Measurements from ENCODE around the gene TP53I3. TPM values are rescaled to one million over a fixed set of nuclear protein-coding genes. Genes with fewer than 3 reads are reported as not detected.

TP53I3 gene
- total RNA-seq = 48.6 to 56.7 TPM (median 51.7 TPM) in 3 replicates
- long read RNA-seq, transcript TP53I3-202 (6 exons, 1,635 nt) = major isoform, 25 of 138 reads
- long read RNA-seq, transcript TP53I3-201 (5 exons, 1,998 nt) = minor isoform, 22 of 138 reads
- long read RNA-seq, partial matches to known transcripts = 5 of 138 reads
- long read RNA-seq, other reads (novel, unspliced or antisense) = 82 of 138 reads

- H3K4me3 Mint-ChIP-seq (ENCODE audit: unreplicated experiment) = peak within 1 kb of the TSS; percentile 95
- DNase-seq (ENCODE audit: low spot score) = peak; percentile 97
- no peaks in the 10 kb centered on the region for H3K27me3 Mint-ChIP-seq (ENCODE audit: low read depth)
- H3K36me3 Mint-ChIP-seq (ENCODE audit: low read depth) = peaks cover 16% of the 10 kb centered on the region
- peaks cover 23% of the 10 kb centered on the region for H3K4me1 Mint-ChIP-seq (ENCODE audit: low read depth)
- H3K27ac Mint-ChIP-seq (ENCODE audit: unreplicated experiment) = peak within 1 kb of the TSS; percentile 95
- H3K9me3 Mint-ChIP-seq (ENCODE audit: low read depth) = no peaks in the 10 kb centered on the region
- peak; percentile 98 for TF ChIP-seq CTCF (IDR thresholded peaks at IDR 0.05)
Observed at GRCh38 chr2:24084386-24085199, at the start of gene TP53I3. Gene TP53I3, minus strand, starts transcription at chr2:24084834. Its CDS starts 508 bp downstream, at chr2:24084326.

- H3K4me1 Mint-ChIP-seq (ENCODE audit: low read depth) = no peaks in the 10 kb centered on the region
- H3K36me3 Mint-ChIP-seq (ENCODE audit: low read depth) = peaks cover 11% of the 10 kb centered on the region
- no peak for TF ChIP-seq CTCF (IDR thresholded peaks at IDR 0.05)
- H3K27me3 Mint-ChIP-seq (ENCODE audit: low read depth) = no peaks in the 10 kb centered on the region
- H3K9me3 Mint-ChIP-seq (ENCODE audit: low read depth) = peaks cover 13% of the 10 kb centered on the region
- no peak overlapping the region for H3K27ac Mint-ChIP-seq (ENCODE audit: unreplicated experiment)
- no peak overlapping the region for H3K4me3 Mint-ChIP-seq (ENCODE audit: unreplicated experiment)
- DNase-seq (ENCODE audit: low spot score) = no peak
Observed at GRCh38 chr2:24132543-24132942, 47.9 kb upstream of the TP53I3 start.

- peaks cover 21% of the 10 kb centered on the region for H3K4me1 Mint-ChIP-seq (ENCODE audit: low read depth)
- H3K9me3 Mint-ChIP-seq (ENCODE audit: low read depth) = no peaks in the 10 kb centered on the region
- no peak for TF ChIP-seq CTCF (IDR thresholded peaks at IDR 0.05)
- no peak overlapping the region for H3K27ac Mint-ChIP-seq (ENCODE audit: unreplicated experiment)
- no peak for DNase-seq (ENCODE audit: low spot score)
- no peak overlapping the region for H3K4me3 Mint-ChIP-seq (ENCODE audit: unreplicated experiment)
- H3K27me3 Mint-ChIP-seq (ENCODE audit: low read depth) = no peaks in the 10 kb centered on the region
- H3K36me3 Mint-ChIP-seq (ENCODE audit: low read depth) = no peaks in the 10 kb centered on the region
Observed at GRCh38 chr2:24125956-24126355, 41.3 kb upstream of the TP53I3 start.

- peak overlapping the region; percentile 97 for H3K27ac Mint-ChIP-seq (ENCODE audit: unreplicated experiment)
- DNase-seq (ENCODE audit: low spot score) = no peak
- no peaks in the 10 kb centered on the region for H3K27me3 Mint-ChIP-seq (ENCODE audit: low read depth)
- peaks cover 21% of the 10 kb centered on the region for H3K4me1 Mint-ChIP-seq (ENCODE audit: low read depth)
- H3K36me3 Mint-ChIP-seq (ENCODE audit: low read depth) = no peaks in the 10 kb centered on the region
- no peak for TF ChIP-seq CTCF (IDR thresholded peaks at IDR 0.05)
- no peaks in the 10 kb centered on the region for H3K9me3 Mint-ChIP-seq (ENCODE audit: low read depth)
- peak overlapping the region; percentile 81 for H3K4me3 Mint-ChIP-seq (ENCODE audit: unreplicated experiment)
Observed at GRCh38 chr2:24123922-24124580, 39.4 kb upstream of the TP53I3 start.

GRCh38 chr2:24123195-24123921 is 38.7 kb upstream of the TP53I3 start, which contains the start of the genes FAM228B and PFN4:
Gene FAM228B, plus strand, starts transcription at chr2:24123469. Its CDS starts 893 bp downstream, at chr2:24124362.
Gene PFN4, minus strand, starts transcription at chr2:24123334. Its CDS starts 799 bp downstream, at chr2:24122535.
- TF ChIP-seq CTCF (IDR thresholded peaks at IDR 0.05) = no peak
- peak; percentile 94 for DNase-seq (ENCODE audit: low spot score)

More at GRCh38 chr2:24123195-24123921, 38.7 kb upstream of the TP53I3 start, which contains the start of the genes FAM228B and PFN4:
- H3K27ac Mint-ChIP-seq (ENCODE audit: unreplicated experiment) = peak within 1 kb of the TSS; percentile 97
- H3K36me3 Mint-ChIP-seq (ENCODE audit: low read depth) = no peaks in the 10 kb centered on the region
- no peaks in the 10 kb centered on the region for H3K27me3 Mint-ChIP-seq (ENCODE audit: low read depth)
- peak within 1 kb of the TSS; percentile 83 for H3K4me3 Mint-ChIP-seq (ENCODE audit: unreplicated experiment)
- peaks cover 24% of the 10 kb centered on the region for H3K4me1 Mint-ChIP-seq (ENCODE audit: low read depth)
- H3K9me3 Mint-ChIP-seq (ENCODE audit: low read depth) = no peaks in the 10 kb centered on the region
